GM12864 (cell line): ENCODE data around the gene NCR2.

Experiments used
- DNase-seq: peaks from one replicate; pipeline ENCODE4 v3.0.0-alpha.2; 2011; ENCODE audit warnings: low read depth
- H3K4me3 ChIP-seq: 2 replicates; pipeline ENCODE4 v1.5.1; 2011; ENCODE audit warnings: mild to moderate bottlenecking, low read depth, low read length, control low read depth
- TF ChIP-seq, protein P1 (sequence below): IDR thresholded peaks from 2 replicates; pipeline ENCODE4 v1.5.1; 2011; ENCODE audit warnings: low read depth, mild to moderate bottlenecking, moderate library complexity, low read length, control low read depth, inconsistent platforms; ENCODE audit errors: missing control alignments

Gene NCR2

DNA sequence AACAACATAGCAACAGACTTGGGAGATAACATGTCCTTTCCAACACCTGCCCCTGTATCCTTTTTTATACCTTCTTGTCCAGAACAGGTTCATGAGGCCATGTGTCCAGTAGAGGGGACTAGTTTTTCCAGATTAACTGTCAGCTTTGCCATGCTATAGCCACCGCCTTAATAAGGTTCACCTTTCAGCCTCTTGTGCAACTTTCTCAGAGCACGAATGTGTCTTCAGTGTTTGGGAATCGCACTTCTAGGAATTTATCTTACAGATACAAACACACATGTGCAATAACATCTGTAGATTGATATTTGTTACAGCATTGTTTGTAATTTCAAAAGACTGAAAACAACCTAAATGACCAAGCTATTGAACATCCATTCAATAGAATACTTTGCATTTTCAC is 21.4 kb downstream of the NCR2 start:
- no peak for DNase-seq
- no peak overlapping the region for H3K4me3 ChIP-seq
- TF ChIP-seq, protein P1, sequence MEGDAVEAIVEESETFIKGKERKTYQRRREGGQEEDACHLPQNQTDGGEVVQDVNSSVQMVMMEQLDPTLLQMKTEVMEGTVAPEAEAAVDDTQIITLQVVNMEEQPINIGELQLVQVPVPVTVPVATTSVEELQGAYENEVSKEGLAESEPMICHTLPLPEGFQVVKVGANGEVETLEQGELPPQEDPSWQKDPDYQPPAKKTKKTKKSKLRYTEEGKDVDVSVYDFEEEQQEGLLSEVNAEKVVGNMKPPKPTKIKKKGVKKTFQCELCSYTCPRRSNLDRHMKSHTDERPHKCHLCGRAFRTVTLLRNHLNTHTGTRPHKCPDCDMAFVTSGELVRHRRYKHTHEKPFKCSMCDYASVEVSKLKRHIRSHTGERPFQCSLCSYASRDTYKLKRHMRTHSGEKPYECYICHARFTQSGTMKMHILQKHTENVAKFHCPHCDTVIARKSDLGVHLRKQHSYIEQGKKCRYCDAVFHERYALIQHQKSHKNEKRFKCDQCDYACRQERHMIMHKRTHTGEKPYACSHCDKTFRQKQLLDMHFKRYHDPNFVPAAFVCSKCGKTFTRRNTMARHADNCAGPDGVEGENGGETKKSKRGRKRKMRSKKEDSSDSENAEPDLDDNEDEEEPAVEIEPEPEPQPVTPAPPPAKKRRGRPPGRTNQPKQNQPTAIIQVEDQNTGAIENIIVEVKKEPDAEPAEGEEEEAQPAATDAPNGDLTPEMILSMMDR: no peak

DNA sequence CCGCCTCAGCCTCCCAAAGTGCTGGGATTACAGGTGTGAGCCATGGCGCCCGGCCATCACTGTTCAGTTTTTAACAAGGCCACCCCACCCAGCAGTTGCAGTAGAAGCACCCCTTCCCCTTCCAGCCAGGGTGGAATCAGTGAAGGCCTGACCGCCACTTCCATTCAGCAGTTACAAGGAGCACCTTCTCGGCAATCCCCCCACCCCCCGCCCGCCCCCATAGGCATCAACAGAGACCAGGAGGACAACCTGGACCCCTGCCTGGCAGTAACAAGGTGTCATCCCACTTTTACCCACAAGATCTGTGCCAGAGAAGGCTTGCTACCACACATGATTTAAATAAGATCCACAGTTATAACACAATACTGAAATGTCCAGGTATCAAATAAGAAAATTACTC is 23.1 kb downstream of the NCR2 start:
- H3K4me3 ChIP-seq: no peak overlapping the region
- TF ChIP-seq, protein P1: no peak
- no peak for DNase-seq

- DNase-seq: no peak
- TF ChIP-seq, protein P1: no peak
These were observed 24.4 kb downstream of the NCR2 start for GRCh38 chr6:41359617-41360313.

GRCh38 chr6:41360314-41360685 is 24.9 kb downstream of the NCR2 start:
- H3K4me3 ChIP-seq: no peak overlapping the region
- no peak for DNase-seq
- TF ChIP-seq, protein P1: no peak

More at GRCh38 chr6:41359617-41360313, 24.4 kb downstream of the NCR2 start:
- H3K4me3 ChIP-seq: no peak overlapping the region

- H3K4me3 ChIP-seq: no peak overlapping the region
- no peak for DNase-seq
- TF ChIP-seq, protein P1: no peak
These were observed 30.7 kb downstream of the NCR2 start for GRCh38 chr6:41366150-41366549.

GRCh38 chr6:41367061-41367460 is 31.7 kb downstream of the NCR2 start:
- no peak overlapping the region for H3K4me3 ChIP-seq
- DNase-seq: no peak
- TF ChIP-seq, protein P1: no peak

- TF ChIP-seq, protein P1: peak; percentile 52
- no peak for DNase-seq
- no peak overlapping the region for H3K4me3 ChIP-seq
These were observed 32.3 kb downstream of the NCR2 start for GRCh38 chr6:41367700-41368099.
